ENCODE data around the gene OXSM.

OXSM gene

GRCh38 chr3:25812644-25813043 is 22.8 kb downstream of the OXSM start:
- H3K27me3 ChIP-seq (ENCODE audit: control insufficient read depth, insufficient read depth, low read length): no peaks in the 10 kb centered on the region
- no peaks in the 10 kb centered on the region for H3K9me3 ChIP-seq (replicated peaks; ENCODE audit: low read length)
- H3K4me2 ChIP-seq (ENCODE audit: low read length): no peak overlapping the region
- no peaks in the 10 kb centered on the region for H3K4me1 ChIP-seq (ENCODE audit: control insufficient read depth, insufficient read depth, low read length)
- no peak overlapping the region for H3K9ac ChIP-seq (ENCODE audit: low read depth, low read length)
- H3K4me3 ChIP-seq (ENCODE audit: low read length): no peak overlapping the region
- H3K36me3 ChIP-seq (ENCODE audit: insufficient read depth, low read length): no peaks in the 10 kb centered on the region

GRCh38 chr3:25817107-25817506 is 27.2 kb downstream of the OXSM start:
- H3K4me3 ChIP-seq (ENCODE audit: low read length): no peak overlapping the region
- no peaks in the 10 kb centered on the region for H3K27me3 ChIP-seq (ENCODE audit: control insufficient read depth, insufficient read depth, low read length)
- peaks cover 8% of the 10 kb centered on the region for H3K4me1 ChIP-seq (ENCODE audit: control insufficient read depth, insufficient read depth, low read length)
- no peak overlapping the region for H3K4me2 ChIP-seq (ENCODE audit: low read length)
- H3K9ac ChIP-seq (ENCODE audit: low read depth, low read length): no peak overlapping the region
- H3K9me3 ChIP-seq (replicated peaks; ENCODE audit: low read length): no peaks in the 10 kb centered on the region
- H3K36me3 ChIP-seq (ENCODE audit: insufficient read depth, low read length): no peaks in the 10 kb centered on the region

GRCh38 chr3:25817638-25818037 is 27.7 kb downstream of the OXSM start:
- no peak overlapping the region for H3K9ac ChIP-seq (ENCODE audit: low read depth, low read length)
- H3K9me3 ChIP-seq (replicated peaks; ENCODE audit: low read length): no peaks in the 10 kb centered on the region
- no peaks in the 10 kb centered on the region for H3K27me3 ChIP-seq (ENCODE audit: control insufficient read depth, insufficient read depth, low read length)
- H3K4me2 ChIP-seq (ENCODE audit: low read length): no peak overlapping the region
- no peaks in the 10 kb centered on the region for H3K36me3 ChIP-seq (ENCODE audit: insufficient read depth, low read length)
- H3K4me3 ChIP-seq (ENCODE audit: low read length): no peak overlapping the region
- H3K4me1 ChIP-seq (ENCODE audit: control insufficient read depth, insufficient read depth, low read length): peaks cover 8% of the 10 kb centered on the region

GRCh38 chr3:25818335-25818734 is 28.4 kb downstream of the OXSM start:
- Histone ChIP-seq H3K4me1 (ENCODE audit: control insufficient read depth, insufficient read depth, low read length) (peaks cover 8% of the 10 kb centered on the region), H3K27me3 (ENCODE audit: control insufficient read depth, insufficient read depth, low read length) (no peaks in the 10 kb centered on the region), H3K9ac (ENCODE audit: low read depth, low read length) (no peak overlapping the region), H3K4me2 (ENCODE audit: low read length) (no peak overlapping the region), H3K4me3 (ENCODE audit: low read length) (no peak overlapping the region), H3K9me3 (replicated peaks; ENCODE audit: low read length) (no peaks in the 10 kb centered on the region), H3K36me3 (ENCODE audit: insufficient read depth, low read length) (no peaks in the 10 kb centered on the region)

- H3K4me1 ChIP-seq (ENCODE audit: control insufficient read depth, insufficient read depth, low read length): peaks cover 8% of the 10 kb centered on the region
- H3K27me3 ChIP-seq (ENCODE audit: control insufficient read depth, insufficient read depth, low read length): no peaks in the 10 kb centered on the region
- H3K36me3 ChIP-seq (ENCODE audit: insufficient read depth, low read length): no peaks in the 10 kb centered on the region
- H3K9me3 ChIP-seq (replicated peaks; ENCODE audit: low read length): no peaks in the 10 kb centered on the region
- H3K4me2 ChIP-seq (ENCODE audit: low read length): peak overlapping the region; percentile 60
- H3K4me3 ChIP-seq (ENCODE audit: low read length): peak overlapping the region; percentile 2
- peak overlapping the region; percentile 30 for H3K9ac ChIP-seq (ENCODE audit: low read depth, low read length)
Observed at GRCh38 chr3:25820366-25820765, 30.5 kb downstream of the OXSM start.

GRCh38 chr3:25820816-25821486 is 31.1 kb downstream of the OXSM start:
- no peaks in the 10 kb centered on the region for H3K9me3 ChIP-seq (replicated peaks; ENCODE audit: low read length)
- H3K4me2 ChIP-seq (ENCODE audit: low read length): peak overlapping the region; percentile 60
- peaks cover 8% of the 10 kb centered on the region for H3K4me1 ChIP-seq (ENCODE audit: control insufficient read depth, insufficient read depth, low read length)
- no peaks in the 10 kb centered on the region for H3K36me3 ChIP-seq (ENCODE audit: insufficient read depth, low read length)
- peak overlapping the region; percentile 30 for H3K9ac ChIP-seq (ENCODE audit: low read depth, low read length)
- peak overlapping the region; percentile 2 for H3K4me3 ChIP-seq (ENCODE audit: low read length)
- no peaks in the 10 kb centered on the region for H3K27me3 ChIP-seq (ENCODE audit: control insufficient read depth, insufficient read depth, low read length)

- Histone ChIP-seq H3K4me3 (ENCODE audit: low read length) (no peak overlapping the region), H3K27me3 (ENCODE audit: control insufficient read depth, insufficient read depth, low read length) (no peaks in the 10 kb centered on the region), H3K36me3 (ENCODE audit: insufficient read depth, low read length) (no peaks in the 10 kb centered on the region), H3K4me1 (ENCODE audit: control insufficient read depth, insufficient read depth, low read length) (peaks cover 8% of the 10 kb centered on the region), H3K9ac (ENCODE audit: low read depth, low read length) (no peak overlapping the region), H3K9me3 (replicated peaks; ENCODE audit: low read length) (no peaks in the 10 kb centered on the region), H3K4me2 (ENCODE audit: low read length) (no peak overlapping the region)
Observed at GRCh38 chr3:25821746-25822573, 32.1 kb downstream of the OXSM start.

GRCh38 chr3:25823314-25823713 is 33.4 kb downstream of the OXSM start:
- Histone ChIP-seq H3K27me3 (ENCODE audit: control insufficient read depth, insufficient read depth, low read length) (no peaks in the 10 kb centered on the region), H3K4me2 (ENCODE audit: low read length) (no peak overlapping the region), H3K4me1 (ENCODE audit: control insufficient read depth, insufficient read depth, low read length) (peaks cover 8% of the 10 kb centered on the region), H3K4me3 (ENCODE audit: low read length) (no peak overlapping the region), H3K9ac (ENCODE audit: low read depth, low read length) (no peak overlapping the region), H3K9me3 (replicated peaks; ENCODE audit: low read length) (no peaks in the 10 kb centered on the region), H3K36me3 (ENCODE audit: insufficient read depth, low read length) (no peaks in the 10 kb centered on the region)

- H3K4me2 ChIP-seq (ENCODE audit: low read length): no peak overlapping the region
- H3K27me3 ChIP-seq (ENCODE audit: control insufficient read depth, insufficient read depth, low read length): no peaks in the 10 kb centered on the region
- no peaks in the 10 kb centered on the region for H3K4me1 ChIP-seq (ENCODE audit: control insufficient read depth, insufficient read depth, low read length)
- no peaks in the 10 kb centered on the region for H3K36me3 ChIP-seq (ENCODE audit: insufficient read depth, low read length)
- no peak overlapping the region for H3K4me3 ChIP-seq (ENCODE audit: low read length)
- no peaks in the 10 kb centered on the region for H3K9me3 ChIP-seq (replicated peaks; ENCODE audit: low read length)
- H3K9ac ChIP-seq (ENCODE audit: low read depth, low read length): no peak overlapping the region
Observed at GRCh38 chr3:25826510-25826909, 36.6 kb downstream of the OXSM start.

GRCh38 chr3:25830373-25831280 is 40.7 kb downstream of the OXSM start:
- no peaks in the 10 kb centered on the region for H3K4me1 ChIP-seq (ENCODE audit: control insufficient read depth, insufficient read depth, low read length)
- no peaks in the 10 kb centered on the region for H3K27me3 ChIP-seq (ENCODE audit: control insufficient read depth, insufficient read depth, low read length)
- H3K9ac ChIP-seq (ENCODE audit: low read depth, low read length): no peak overlapping the region
- no peak overlapping the region for H3K4me2 ChIP-seq (ENCODE audit: low read length)
- no peaks in the 10 kb centered on the region for H3K36me3 ChIP-seq (ENCODE audit: insufficient read depth, low read length)
- H3K9me3 ChIP-seq (replicated peaks; ENCODE audit: low read length): no peaks in the 10 kb centered on the region
- no peak overlapping the region for H3K4me3 ChIP-seq (ENCODE audit: low read length)

GRCh38 chr3:25831578-25831977 is 41.7 kb downstream of the OXSM start:
- H3K9me3 ChIP-seq (replicated peaks; ENCODE audit: low read length): no peaks in the 10 kb centered on the region
- no peak overlapping the region for H3K4me3 ChIP-seq (ENCODE audit: low read length)
- H3K4me1 ChIP-seq (ENCODE audit: control insufficient read depth, insufficient read depth, low read length): no peaks in the 10 kb centered on the region
- no peaks in the 10 kb centered on the region for H3K36me3 ChIP-seq (ENCODE audit: insufficient read depth, low read length)
- H3K4me2 ChIP-seq (ENCODE audit: low read length): peak overlapping the region; percentile 15
- H3K27me3 ChIP-seq (ENCODE audit: control insufficient read depth, insufficient read depth, low read length): no peaks in the 10 kb centered on the region
- no peak overlapping the region for H3K9ac ChIP-seq (ENCODE audit: low read depth, low read length)
